Astrocyte (in vitro differentiated cells and primary cell): Measurements from ENCODE around the gene ERO1A.

Source experiments
- CTCF ChIP-seq: IDR thresholded peaks from 2 replicates; pipeline ENCODE4 v1.5.1; 2011; ENCODE audit warnings: low read depth, mild to moderate bottlenecking, inconsistent platforms, low read length, moderate library complexity; ENCODE audit not compliant: insufficient read depth
- EZH2 ChIP-seq: IDR thresholded peaks from 2 replicates; pipeline ENCODE4 v1.6.1; 2012; ENCODE audit warnings: mild to moderate bottlenecking, low read length, inconsistent platforms; ENCODE audit not compliant: insufficient read depth

GRCh38 chr14:52598568-52598967 lies 96.8 kb downstream of the ERO1A start:
- TF ChIP-seq CTCF (no peak), EZH2 (no peak)
